ENCODE data around the gene TXNL4B.
"Not testable (repeated sequence)": the region's sequence is repeated elsewhere in the genome, so short reads cannot be mapped to it uniquely, and the experiment has no call there.

The TXNL4B gene

GRCh38 chr16:72072514-72073342 lies 20.7 kb downstream of the TXNL4B start:
- peak in 6 of 14 donors; percentile 8 to 42 (median 16) for DNase-seq

- no peak for DNase-seq
Observed at GRCh38 chr16:72068930-72069329, 24.5 kb downstream of the TXNL4B start.

GRCh38 chr16:72066747-72067146 lies 26.7 kb downstream of the TXNL4B start:
- DNase-seq, result peak in 3 of 14 donors; percentile 3 to 33 (median 17)

DNA sequence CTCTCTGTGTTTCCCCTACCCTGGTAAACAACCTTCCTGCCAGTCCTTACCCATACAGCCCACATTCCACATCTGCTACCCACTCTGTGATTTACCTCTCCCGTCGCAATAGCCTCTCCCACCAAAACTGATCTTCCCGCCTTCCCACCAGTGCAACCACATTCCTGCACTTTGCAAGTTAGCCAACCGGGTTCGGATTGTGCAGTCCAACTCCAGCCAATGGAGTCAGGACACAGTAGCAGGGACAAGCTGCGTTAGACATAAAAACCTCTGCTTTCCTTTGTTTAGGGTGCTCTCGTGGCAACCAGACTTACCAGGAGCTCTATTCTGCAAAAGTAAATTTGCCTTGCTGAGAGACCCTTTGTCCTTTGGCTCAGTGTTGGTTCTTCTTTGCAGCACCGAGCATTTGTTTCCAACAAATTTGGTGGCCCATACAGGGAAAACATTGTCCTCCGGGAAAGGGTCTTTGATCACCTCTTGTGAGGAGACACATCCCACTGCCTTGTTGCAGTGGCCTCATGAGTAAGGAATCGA lies 29.0 kb downstream of the TXNL4B start:
- no peak for DNase-seq

- DNase-seq, result no peak
Observed at GRCh38 chr16:72061564-72061963, 31.9 kb downstream of the TXNL4B start.

- DNase-seq, result no peak
Observed at GRCh38 chr16:72060405-72060804, 33.0 kb downstream of the TXNL4B start.

GRCh38 chr16:72059060-72059459 lies 34.4 kb downstream of the TXNL4B start:
- not testable (repeated sequence) for DNase-seq

DNA sequence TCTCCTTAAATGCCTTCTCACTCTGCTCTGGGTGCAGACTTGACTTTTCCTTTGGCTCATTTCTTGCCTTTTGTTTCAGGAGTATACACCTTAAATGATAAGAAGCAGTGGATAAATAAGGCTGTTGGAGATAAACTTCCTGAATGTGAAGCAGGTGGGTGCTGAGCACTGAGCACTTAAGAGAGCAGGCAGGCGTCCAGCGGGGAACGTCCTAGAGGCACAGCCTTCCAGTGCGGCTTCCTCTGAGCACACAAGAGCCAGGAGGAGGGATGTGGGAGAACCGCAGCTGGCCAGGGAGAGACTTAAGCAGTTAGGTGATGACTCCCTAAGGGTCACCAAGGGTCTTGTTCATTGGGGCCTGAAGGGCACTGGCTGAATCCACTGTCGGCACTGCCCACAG lies 36.1 kb downstream of the TXNL4B start:
- not testable (repeated sequence) for DNase-seq

GRCh38 chr16:72055911-72056310 lies 37.5 kb downstream of the TXNL4B start:
- no peak for DNase-seq

DNA sequence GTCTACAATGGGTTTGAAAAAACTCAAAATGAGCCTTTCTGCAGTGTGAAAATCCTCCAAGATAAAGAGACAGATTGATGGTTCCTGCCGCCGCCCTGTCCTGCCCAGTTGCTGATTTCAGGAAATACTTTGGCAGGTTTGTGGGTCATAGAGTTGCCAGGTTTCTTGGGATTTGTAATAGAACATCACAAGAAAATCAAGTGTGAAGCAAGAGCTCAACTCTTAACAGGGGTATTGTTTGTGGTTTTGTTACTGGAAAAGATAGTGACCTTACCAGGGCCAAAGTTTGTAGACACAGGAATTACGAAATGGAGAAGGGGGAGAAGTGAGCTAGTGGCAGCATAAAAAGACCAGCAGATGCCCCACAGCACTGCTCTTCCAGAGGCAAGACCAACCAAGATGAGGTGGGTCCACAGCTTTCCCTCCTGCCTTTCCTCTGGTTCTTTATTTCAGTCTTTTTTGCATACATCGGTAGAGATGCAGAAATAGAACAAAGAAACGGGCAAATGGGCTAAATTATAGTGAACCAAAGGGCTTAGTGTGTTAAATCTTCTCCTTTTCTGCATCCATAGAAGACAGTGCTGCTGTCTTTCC lies 39.1 kb downstream of the TXNL4B start, which contains the start of gene HP:
Gene HP (plus strand): TSS at position 252 of the 594 bp plus-strand sequence. CDS start 148 bp downstream, at position 400.
- not testable (repeated sequence) for DNase-seq

GRCh38 chr16:72051818-72052217 lies 41.6 kb downstream of the TXNL4B start:
- DNase-seq, result no peak

DNA sequence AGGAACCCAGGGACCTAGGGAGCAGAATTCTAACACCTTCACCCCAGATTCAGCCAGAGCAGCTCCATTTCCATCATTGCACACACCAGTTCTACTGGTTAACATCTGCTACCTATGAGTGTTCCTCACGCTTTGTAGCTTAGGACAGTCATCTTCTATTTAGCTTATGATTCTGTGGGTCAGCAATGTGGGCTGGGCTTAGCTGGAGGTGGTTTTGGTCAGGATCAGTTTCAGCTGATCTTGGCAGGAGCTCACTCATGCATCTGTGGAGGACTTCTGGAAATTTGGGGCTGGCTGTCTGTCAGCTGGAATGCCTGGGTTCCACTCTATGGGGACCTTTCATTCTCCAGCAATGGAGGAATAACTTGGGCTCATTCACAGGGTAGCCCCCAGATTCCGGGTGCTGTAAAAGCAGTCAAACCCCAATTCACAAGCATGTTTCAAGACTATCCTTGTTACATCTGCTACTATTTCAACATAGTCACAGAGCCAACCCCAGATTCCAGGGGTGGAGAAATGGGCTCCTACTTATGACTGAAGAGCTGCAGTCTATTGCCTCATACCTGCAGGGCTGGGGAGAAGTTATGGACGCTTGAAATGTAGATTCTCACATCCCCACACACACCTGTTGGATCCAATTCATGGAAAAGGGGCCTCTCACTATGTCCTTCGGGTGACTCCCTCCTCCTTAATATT lies 42.5 kb downstream of the TXNL4B start:
- no peak for DNase-seq

DNA sequence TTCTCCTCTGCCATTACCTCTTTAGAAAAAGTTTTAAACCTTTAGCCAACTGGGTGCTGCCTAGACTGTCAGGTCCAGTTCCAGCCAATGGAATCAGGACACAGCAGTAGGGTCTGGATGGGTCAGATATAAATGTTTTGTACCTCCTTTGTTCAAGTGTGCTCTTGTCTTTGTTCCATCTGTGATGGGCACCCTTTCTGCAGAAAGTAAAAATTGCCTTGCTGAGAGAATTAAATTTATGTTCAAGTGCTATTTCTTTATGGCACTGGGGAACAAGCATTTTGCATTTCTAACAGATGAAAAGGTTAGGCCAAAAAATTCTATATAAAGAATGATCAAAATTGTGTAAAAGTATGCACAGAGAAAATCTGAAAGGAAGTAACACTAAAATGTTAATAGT lies 44.3 kb downstream of the TXNL4B start:
- DNase-seq, result no peak

- no peak for DNase-seq
Observed at GRCh38 chr16:72044825-72045359, 48.5 kb downstream of the TXNL4B start.

GRCh38 chr16:72044296-72044695 lies 49.1 kb downstream of the TXNL4B start:
- DNase-seq, result no peak

DNA sequence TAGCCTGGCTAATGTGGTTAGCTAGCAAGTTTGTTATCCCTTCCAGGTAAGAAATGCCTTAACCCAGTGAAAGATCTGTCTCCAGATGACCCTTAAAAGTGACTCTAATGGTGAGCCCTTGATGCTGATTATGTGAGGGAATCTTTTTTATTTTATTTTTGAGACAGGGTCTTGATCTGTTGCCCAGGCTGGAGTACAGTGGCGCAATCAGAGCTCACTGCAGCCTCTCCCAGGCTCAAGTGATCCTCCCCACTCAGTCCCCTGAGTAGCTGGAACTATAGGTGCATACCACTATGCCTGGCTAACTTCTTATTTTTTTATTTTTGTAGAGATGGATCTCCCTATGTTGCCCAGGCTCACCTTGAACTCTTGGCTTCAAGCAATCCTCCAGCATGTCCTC lies 49.9 kb downstream of the TXNL4B start:
- DNase-seq, result no peak

- no peak for DNase-seq
Observed at GRCh38 chr16:72043058-72043457, 50.4 kb downstream of the TXNL4B start.

- DNase-seq, result peak in 7 of 14 donors; percentile 5 to 66 (median 26)
Observed at GRCh38 chr16:72042157-72042660, 51.2 kb downstream of the TXNL4B start.

DNA sequence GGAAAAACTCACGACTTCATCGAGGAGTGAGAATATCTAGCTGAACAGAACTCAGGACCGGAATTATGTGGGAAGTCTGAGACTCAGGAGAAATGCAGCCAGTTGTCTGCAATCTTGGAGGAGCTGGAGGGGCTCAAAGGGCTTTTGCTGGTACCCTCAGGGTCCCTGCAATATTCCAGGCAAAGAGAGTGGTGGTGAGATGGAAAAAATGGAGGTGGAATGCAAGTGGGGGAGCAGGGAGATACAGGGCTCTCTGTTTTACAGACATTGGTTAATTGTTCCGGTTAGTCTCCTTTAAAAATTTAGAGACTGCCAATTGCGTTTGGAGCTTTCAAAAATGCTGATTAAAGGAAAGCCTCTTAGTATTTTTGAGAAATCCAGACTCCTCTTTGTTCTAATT lies 57.3 kb downstream of the TXNL4B start:
- no peak for DNase-seq
